ENCODE data around the gene MELK. TPM values are rescaled to one million over a fixed set of nuclear protein-coding genes. Genes with fewer than 3 reads are reported as not detected.

Gene MELK
- total RNA-seq, 4 donors from 2014 or later = 0.29 TPM; not detected in 3

- in situ Hi-C loops (cut with MboI; ENCODE audit: low sequenced_read_pairs in 4 of 4) = no loop called here
Observed at GRCh38 chr9:36632892-36633291, 60.2 kb downstream of the MELK start.

DNA sequence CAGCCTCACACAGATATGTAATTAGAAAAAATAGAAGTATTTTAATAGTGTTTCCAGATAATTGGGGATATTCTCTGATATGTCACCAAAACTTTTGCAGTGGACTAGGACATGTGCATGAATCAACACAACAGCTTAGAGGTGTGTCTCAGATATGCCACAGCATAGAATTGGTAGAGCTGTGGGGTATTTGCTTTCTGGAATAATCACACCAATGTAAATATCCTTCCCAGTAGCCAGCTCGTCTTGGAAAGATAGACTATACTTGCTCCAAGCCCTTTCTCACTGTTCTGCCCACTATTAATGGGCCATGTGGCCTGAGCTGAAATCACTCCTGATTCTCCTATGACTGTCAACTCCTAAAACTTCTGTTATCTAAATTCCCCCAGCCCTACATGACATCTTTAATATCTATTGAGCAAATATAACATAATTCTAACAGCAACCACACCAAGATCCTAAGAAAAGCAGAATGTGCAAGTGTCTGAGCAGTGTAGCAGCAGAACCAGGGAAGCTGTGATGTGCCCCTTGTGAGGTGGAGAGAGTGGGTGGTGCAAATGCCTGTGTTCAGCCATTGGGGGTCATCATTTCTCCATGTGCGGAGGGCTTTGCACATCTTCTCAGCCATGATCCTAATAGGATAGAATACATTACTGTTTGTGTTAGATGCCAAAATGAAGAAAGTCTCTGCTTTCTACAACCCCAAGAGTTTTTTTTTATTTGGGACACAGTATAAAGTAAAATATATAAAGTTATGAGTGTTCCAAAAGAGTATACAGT, 65.0 kb downstream of the MELK start:
- Histone ChIP-seq H3K27me3 (no peaks in the 10 kb centered on the region), H3K4me1 (no peaks in the 10 kb centered on the region), H3K36me3 (no peaks in the 10 kb centered on the region), H3K4me3 (no peak overlapping the region), H3K27ac (no peak overlapping the region), H3K9me3 (no peaks in the 10 kb centered on the region)
- TF ChIP-seq, protein P1, sequence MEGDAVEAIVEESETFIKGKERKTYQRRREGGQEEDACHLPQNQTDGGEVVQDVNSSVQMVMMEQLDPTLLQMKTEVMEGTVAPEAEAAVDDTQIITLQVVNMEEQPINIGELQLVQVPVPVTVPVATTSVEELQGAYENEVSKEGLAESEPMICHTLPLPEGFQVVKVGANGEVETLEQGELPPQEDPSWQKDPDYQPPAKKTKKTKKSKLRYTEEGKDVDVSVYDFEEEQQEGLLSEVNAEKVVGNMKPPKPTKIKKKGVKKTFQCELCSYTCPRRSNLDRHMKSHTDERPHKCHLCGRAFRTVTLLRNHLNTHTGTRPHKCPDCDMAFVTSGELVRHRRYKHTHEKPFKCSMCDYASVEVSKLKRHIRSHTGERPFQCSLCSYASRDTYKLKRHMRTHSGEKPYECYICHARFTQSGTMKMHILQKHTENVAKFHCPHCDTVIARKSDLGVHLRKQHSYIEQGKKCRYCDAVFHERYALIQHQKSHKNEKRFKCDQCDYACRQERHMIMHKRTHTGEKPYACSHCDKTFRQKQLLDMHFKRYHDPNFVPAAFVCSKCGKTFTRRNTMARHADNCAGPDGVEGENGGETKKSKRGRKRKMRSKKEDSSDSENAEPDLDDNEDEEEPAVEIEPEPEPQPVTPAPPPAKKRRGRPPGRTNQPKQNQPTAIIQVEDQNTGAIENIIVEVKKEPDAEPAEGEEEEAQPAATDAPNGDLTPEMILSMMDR (IDR thresholded peaks at IDR 0.05 in 4 of 5, conservative IDR thresholded peaks at IDR 0.05 in 1 of 5) = no peak
- TF ChIP-seq POLR2A (IDR thresholded peaks at IDR 0.05) = no peak
- ATAC-seq (no peak), DNase-seq (no peak)
- intact Hi-C loops (cut with DNase I; ENCODE audit: low total_unique reads) = no loop called here
- in situ Hi-C loops (cut with MboI; ENCODE audit: low sequenced_read_pairs in 4 of 4) = no loop called here

More at GRCh38 chr9:36632892-36633291, 60.2 kb downstream of the MELK start:
- no peaks in the 10 kb centered on the region for H3K27me3 ChIP-seq
- no peaks in the 10 kb centered on the region for H3K36me3 ChIP-seq
- H3K4me3 ChIP-seq = no peak overlapping the region
- no peaks in the 10 kb centered on the region for H3K4me1 ChIP-seq
- no peak for TF ChIP-seq POLR2A (IDR thresholded peaks at IDR 0.05)
- TF ChIP-seq, protein P1 (IDR thresholded peaks at IDR 0.05 in 4 of 5, conservative IDR thresholded peaks at IDR 0.05 in 1 of 5) = peak in 1 of 5 experiments; percentile 32
- ATAC-seq = no peak
- no peak overlapping the region for H3K27ac ChIP-seq
- intact Hi-C loops (cut with DNase I; ENCODE audit: low total_unique reads) = no loop called here
- DNase-seq = no peak
- no peaks in the 10 kb centered on the region for H3K9me3 ChIP-seq

- Histone ChIP-seq H3K4me1 (no peaks in the 10 kb centered on the region), H3K9me3 (no peaks in the 10 kb centered on the region), H3K36me3 (no peaks in the 10 kb centered on the region), H3K27ac (no peak overlapping the region), H3K4me3 (no peak overlapping the region), H3K27me3 (no peaks in the 10 kb centered on the region)
- intact Hi-C loops (cut with DNase I; ENCODE audit: low total_unique reads) (no loop called here), in situ Hi-C loops (cut with MboI; ENCODE audit: low sequenced_read_pairs in 4 of 4) (no loop called here)
- TF ChIP-seq POLR2A (IDR thresholded peaks at IDR 0.05) = no peak
- TF ChIP-seq, protein P1 (IDR thresholded peaks at IDR 0.05 in 4 of 5, conservative IDR thresholded peaks at IDR 0.05 in 1 of 5) = no peak
- ATAC-seq = no peak
- no peak for DNase-seq
Observed at GRCh38 chr9:36640771-36641381, 68.2 kb downstream of the MELK start.

DNA sequence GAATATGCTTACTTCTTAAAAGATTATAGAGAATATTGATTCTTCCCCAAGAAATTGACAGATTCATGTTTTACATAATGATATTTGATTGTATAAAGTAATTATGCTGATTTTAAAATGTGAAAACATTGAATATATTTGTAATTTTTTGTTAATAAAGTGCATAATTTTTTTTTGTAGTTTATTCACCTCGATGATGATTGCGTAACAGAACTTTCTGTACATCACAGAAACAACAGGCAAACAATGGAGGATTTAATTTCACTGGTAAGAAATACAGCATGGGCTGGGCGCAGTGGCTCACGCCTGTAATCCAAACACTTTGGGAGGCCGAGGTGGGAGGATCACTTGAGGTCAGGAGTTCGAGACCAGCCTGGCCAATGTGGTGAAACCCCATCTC, 70.1 kb downstream of the MELK start:
- intact Hi-C loops (cut with DNase I; ENCODE audit: low total_unique reads) = no loop called here
- in situ Hi-C loops (cut with MboI; ENCODE audit: low sequenced_read_pairs in 4 of 4) = no loop called here
- Histone ChIP-seq H3K27ac (no peak overlapping the region), H3K4me1 (no peaks in the 10 kb centered on the region), H3K4me3 (no peak overlapping the region), H3K9me3 (no peaks in the 10 kb centered on the region), H3K36me3 (no peaks in the 10 kb centered on the region), H3K27me3 (no peaks in the 10 kb centered on the region)
- ATAC-seq (no peak), DNase-seq (no peak)
- TF ChIP-seq POLR2A (IDR thresholded peaks at IDR 0.05) = no peak
- TF ChIP-seq, protein P1 (IDR thresholded peaks at IDR 0.05 in 4 of 5, conservative IDR thresholded peaks at IDR 0.05 in 1 of 5) = no peak

Measured in gastrocnemius medialis (tissue), 4 donors.